ENCODE measurements around the gene S1PR3.

The S1PR3 gene

DNA sequence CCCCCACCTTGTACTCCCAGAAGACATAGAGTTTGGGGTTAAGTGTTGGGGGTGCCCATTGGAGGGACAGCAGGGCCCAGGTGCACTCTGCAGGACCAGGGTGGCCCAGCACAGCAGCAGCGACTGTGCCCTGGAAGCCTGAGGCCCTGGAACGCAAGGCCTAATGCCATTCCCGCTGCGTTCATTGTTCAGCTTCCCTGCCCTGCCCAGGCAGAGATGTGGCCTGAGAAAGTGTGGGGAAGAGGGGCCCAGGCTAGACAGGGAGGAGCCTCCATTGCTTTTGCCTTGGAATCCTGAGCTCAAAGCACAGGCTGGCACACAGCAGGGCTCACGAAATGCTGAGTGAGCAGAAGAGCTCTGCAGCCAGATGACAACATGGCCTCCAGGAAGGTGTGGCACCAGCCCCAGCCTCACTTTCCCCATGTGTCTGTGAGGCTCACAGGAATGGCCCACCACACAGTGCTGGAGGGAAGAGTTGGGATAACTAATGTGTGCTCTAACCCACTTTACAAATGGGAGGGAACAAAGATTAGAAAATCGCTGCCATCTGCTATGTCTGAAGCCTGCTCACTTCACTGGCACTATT, 19.4 kb downstream of the S1PR3 start:
- no peak for DNase-seq

GRCh38 chr9:89011683-89012082, 20.4 kb downstream of the S1PR3 start:
- no peak for DNase-seq

DNA sequence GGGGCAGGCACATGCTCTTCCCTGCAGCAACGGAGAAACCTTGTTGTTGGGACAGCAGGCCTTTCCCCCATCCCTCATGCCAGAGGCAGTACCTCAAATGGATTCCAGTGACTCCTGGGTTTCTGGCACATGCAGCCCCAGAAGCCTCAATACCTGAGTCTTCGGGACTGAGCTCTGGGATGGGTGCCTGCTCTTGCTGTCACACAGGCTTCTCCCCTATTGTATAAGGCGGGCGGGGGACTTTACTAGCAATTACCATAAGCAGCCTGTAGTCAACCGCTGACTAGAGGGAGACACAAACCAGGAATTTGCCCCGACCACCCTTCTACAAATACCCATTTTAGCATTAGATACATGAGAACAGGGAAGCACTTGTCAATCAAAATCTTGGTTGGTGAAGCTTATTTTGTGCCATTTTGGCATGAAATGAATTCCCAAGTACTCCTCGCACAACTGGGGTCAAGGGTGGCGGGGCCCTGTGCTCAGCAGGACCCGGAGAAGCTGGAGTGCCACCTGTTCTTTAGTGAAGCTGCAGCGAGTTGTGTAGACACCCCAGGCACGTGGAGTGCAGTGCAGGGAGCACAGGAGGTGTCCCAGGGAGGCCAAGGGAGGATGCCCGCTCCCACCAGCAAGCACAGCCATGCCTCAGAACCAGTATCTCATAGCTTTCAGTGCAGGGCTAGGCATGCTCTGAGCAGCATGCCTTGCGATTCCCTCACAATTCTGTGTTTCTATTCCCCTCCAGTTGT, 21.2 kb downstream of the S1PR3 start:
- no peak for DNase-seq

- no peak for DNase-seq
Observed at GRCh38 chr9:89013660-89014059, 22.4 kb downstream of the S1PR3 start.

DNA sequence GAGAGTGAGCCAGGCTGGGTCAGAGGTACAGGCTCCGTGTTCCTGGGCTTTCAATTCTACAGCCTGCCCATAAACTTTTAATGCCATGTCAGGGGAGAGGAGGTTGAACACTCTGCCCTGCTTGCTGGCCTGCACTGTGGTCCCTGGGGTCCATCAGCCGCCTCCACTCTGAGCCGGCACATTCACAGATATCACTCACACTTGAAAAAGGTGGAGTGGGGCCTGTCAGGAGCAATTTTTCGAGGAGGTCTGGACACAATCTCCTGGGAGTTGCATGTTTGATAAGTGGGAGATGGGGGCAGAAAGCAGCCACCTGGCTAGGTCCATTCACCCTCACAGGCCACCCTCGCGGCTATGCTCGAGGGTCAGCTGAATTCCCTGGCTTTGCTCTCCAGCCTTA, 22.9 kb downstream of the S1PR3 start:
- DNase-seq = no peak

DNA sequence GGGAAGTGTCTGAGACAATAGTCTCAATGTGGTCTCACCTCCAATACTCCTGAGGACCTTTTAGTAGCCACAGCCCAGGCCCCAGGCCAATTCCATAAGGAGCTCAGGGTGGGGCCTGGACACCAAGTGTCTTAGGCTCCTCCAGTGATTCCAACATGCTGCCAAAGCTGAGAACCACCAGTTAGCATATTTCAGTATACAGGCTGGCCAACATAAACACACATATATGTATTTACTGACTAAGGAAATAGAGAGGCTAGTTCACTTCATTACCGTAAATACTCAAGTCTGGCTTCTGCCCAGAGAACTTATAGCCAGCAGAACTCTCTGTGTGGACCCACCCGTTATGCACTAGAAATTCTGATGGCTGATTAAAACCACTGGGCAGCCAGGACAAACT, 24.1 kb downstream of the S1PR3 start:
- DNase-seq = no peak

- no peak for DNase-seq
Observed at GRCh38 chr9:89020754-89021153, 29.5 kb downstream of the S1PR3 start.

- no peak for DNase-seq
Observed at GRCh38 chr9:89021154-89021803, 30.0 kb downstream of the S1PR3 start.

- no peak for DNase-seq
Observed at GRCh38 chr9:89022001-89022759, 30.9 kb downstream of the S1PR3 start.

DNA sequence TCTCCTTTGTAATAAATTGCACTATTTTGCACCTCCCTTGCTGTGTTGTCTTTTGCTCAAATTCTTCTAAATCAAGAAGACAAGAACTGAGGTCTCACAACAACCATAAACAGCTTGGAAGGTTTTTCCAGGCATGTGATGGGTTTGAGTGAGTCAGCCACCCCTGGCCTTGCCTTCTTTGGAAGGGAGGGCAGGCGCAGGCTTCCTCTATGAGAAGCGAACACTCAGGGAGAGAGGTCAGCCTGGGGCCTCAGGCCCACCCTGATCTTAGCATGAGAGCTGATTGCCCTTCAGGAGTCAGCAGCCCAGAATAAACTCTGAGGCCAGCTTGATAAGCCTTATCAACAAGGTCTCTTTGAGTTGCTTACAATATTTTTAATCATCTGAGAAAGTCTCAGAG, 31.6 kb downstream of the S1PR3 start:
- no peak for DNase-seq

GRCh38 chr9:89023740-89024139, 32.5 kb downstream of the S1PR3 start:
- DNase-seq = no peak

DNA sequence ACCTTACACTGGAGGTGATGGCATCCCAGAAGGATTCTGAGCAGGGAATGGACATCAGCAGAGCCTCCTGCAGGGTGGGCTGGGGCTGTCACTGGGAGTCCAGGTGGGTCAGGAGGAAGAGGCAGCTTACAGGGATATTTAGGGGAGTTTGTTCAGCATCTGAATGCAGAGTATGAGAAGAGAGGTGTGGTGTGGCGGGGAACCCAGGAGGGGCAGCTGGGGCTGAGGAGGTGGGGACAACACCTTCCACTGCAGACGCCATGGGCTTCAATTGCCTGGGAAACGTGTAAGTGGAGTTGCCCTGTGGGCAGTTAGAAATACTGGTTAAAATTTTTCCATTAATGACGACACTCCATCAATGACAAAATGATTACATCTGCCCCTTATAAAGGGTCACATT, 33.5 kb downstream of the S1PR3 start:
- no peak for DNase-seq

- no peak for DNase-seq
Observed at GRCh38 chr9:89025553-89025952, 34.3 kb downstream of the S1PR3 start.

- DNase-seq = no peak
Observed at GRCh38 chr9:89026876-89027275, 35.6 kb downstream of the S1PR3 start.

DNA sequence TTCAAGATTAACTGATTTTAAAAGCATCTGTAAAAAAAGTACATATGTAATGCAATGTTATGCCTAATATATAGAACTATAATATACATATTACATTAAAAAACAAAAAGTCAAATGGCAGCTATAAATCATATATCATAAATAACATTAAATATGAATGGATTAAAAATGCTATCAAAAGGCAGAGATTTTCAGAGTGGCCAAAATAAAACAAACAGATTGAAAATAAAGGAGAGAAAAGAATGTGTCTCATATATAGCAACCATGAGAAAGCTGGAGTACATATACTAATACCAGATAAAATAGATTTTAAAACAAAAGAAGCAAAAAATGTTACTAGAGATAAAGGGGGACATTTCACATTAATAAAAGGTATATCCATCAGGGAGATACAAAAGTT, 38.5 kb downstream of the S1PR3 start:
- no peak for DNase-seq

- DNase-seq = no peak
Observed at GRCh38 chr9:89032173-89032572, 40.9 kb downstream of the S1PR3 start.

- no peak for DNase-seq
Observed at GRCh38 chr9:89032661-89033060, 41.4 kb downstream of the S1PR3 start.

DNA sequence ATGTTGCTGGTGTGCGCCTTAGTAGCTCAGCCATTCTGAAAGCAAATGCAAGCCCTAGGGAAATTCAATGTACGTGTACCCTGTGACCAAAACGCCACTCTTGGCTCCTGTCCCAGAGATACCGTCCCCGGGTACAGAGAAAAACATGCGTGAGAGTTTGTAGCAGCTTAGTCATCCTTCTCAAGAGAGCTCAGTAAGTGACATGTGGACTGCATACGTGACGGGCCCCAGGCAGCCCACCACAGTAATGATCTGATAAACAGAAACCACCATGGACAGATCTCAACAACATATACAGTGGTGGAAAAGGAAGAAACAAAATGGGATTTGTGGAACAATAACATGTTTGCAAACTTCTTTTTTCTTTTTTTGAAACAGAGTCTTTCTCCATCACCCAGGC, 45.1 kb downstream of the S1PR3 start:
- no peak for DNase-seq

DNA sequence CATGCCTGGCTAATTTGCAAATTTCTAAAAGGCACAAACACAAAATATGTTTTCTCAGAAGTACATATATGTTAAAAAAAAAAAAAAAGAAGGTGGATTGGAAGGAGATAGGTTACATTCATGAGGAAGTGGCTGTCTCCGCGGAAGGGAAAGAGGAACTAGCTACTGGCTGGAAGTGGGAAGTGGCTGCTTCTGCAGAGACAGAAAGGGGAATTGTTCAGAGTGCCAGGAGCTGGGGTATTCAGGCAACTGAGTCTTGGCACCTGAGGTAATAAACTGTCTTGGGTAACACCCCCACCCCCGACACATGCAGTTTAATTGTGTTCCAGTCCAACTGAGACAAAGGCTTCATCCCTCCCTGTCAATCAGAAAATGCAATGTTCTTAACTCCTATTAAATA, 45.6 kb downstream of the S1PR3 start:
- DNase-seq = no peak

- DNase-seq = no peak
Observed at GRCh38 chr9:89037346-89037745, 46.1 kb downstream of the S1PR3 start.

- no peak for DNase-seq
Observed at GRCh38 chr9:89037891-89038290, 46.6 kb downstream of the S1PR3 start.

DNA sequence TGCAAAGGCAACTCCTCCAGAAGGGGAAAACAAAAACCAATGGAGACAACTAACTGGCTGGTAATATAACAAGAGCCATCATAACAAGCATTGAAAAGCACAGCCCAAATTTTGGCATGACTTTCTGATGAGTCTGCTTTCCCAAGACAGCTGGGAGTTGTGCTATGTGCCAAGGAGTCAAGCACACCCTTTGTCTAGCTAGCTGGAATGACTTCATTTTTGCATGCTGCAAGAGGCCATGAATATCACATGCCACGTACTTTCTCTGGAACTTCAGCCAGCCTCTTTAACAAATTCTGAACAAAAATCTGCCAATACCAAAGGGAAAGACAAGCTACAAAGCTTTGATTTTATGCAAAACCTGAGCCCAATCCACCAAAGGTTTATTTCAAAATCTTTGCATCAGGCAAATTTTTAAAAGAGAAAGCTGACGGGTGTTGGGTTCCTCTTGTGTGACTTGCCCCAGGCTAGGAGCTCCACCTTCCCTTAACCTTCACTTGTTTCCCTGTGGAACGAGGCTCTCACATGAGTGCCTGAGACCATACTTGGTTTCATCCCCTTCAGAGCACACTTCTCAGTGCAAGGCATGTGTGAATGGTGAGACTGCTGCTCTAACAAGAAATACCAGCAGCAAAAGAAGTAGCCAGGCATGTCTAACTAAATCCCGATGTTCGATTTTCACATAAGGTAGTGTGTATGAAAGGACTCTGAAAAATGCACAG, 47.3 kb downstream of the S1PR3 start:
- no peak for DNase-seq

- no peak for DNase-seq
Observed at GRCh38 chr9:89039104-89039465, 47.8 kb downstream of the S1PR3 start.

All from activated gamma-delta T cell (primary cell).